Measurements from ENCODE around the gene CDH20.
"Not testable (repeated sequence)": the region's sequence is repeated elsewhere in the genome, so short reads cannot be mapped to it uniquely, and the experiment has no call there.

The CDH20 gene

DNA sequence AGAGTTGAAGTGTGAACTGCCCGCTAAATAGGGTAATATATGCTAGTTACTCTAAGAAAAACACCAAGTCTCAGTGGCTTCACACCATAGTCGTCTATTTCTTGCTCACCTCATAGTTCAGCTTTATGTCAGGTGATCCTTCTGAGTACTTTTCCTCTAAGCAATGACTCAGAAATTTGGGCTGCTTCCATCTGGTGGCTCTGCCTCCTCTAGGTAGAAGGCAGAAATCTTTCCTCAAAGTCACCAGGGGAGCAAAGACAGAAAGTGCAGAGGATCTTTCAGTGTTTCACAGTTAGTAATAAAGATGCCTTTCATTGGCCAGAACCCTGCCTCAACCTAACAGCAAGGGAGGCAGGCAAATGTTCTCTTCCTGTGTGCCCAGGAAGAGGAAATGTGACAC, 17.3 kb downstream of the CDH20 start:
- DNase-seq: no peak

GRCh38 chr18:61352059-61352458, 18.8 kb downstream of the CDH20 start:
- DNase-seq: no peak

- no peak for DNase-seq
Measured at GRCh38 chr18:61352611-61353010, 19.4 kb downstream of the CDH20 start.

GRCh38 chr18:61360404-61361383, 27.5 kb downstream of the CDH20 start:
- DNase-seq: no peak

DNA sequence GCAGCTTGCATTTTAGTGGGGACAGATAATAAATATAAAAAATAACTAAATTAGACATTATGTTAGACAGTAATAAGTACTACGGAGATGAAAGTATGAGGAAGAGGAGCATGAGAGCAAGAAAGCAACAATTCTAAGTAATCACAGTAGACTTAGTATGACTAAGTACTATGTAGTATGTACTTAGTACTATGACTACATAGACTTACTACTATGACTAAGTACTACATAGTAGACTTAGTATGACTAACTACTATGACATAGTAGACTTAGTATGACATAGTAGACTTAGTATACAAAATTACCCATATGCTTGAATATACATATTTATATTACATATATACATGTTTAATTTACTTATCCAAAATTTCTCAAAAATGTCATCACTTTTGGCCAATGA, 29.3 kb downstream of the CDH20 start:
- no peak for DNase-seq

DNA sequence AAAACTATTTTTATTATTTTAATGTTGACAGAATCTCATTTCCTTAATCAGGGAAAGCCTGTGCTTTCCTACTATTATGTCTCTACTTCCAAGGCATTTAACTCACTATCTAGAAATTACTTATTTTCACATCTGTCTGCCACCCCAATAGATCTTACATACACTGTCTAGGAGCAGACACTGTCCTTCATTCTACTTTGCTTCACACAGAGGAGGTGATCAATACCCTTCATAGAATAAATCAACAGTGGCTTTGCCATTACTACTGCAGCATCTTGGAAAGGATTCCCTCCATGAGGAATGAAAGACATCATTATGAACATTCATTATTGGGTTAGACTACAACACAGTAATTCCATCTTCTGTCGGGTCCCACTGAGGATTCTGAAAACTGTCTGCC, 31.7 kb downstream of the CDH20 start:
- DNase-seq: no peak

- no peak for DNase-seq
Measured at GRCh38 chr18:61368001-61368400, 34.8 kb downstream of the CDH20 start.

- DNase-seq: not testable (repeated sequence)
Measured at GRCh38 chr18:61369671-61370070, 36.4 kb downstream of the CDH20 start.

- no peak for DNase-seq
Measured at GRCh38 chr18:61371111-61371510, 37.9 kb downstream of the CDH20 start.

DNA sequence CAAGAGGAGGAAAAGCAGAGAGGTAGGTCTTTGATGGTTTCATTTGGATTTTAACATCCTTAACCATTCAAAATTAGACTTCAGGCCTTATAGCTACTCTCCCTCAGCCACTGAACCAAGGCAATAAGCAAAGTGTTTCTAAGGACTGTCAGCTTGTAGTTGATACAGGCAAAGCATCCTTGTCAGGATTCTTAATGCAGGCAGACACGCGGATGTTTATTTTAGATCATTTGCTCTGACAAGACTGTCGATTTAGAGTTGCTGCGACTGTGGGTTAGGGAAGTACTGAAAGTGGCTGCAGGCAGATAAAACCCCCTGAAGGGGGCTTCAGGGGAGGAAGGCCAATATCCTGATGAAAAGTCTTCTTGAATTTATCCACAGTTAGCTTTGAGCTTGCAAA, 46.6 kb downstream of the CDH20 start:
- no peak for DNase-seq

DNA sequence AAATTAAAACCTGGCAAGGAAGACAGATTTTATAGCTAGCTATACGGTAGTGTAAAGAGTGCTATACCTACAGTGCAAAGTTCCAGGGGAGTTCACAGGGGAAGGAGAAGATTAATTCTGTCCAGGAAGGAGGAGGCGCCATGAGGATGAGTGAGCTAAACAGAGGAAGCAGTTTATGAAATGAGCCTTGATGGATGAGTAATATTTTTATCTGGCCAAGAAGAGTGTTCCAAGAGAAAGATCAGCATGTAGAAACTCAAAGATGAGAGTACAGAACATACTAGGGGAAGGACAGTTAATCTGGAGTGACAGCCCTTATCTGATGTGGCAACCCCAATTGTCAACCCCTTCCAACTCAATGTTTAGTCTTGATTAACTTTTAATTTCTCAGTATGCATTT, 54.8 kb downstream of the CDH20 start:
- no peak for DNase-seq

GRCh38 chr18:61394983-61395382, 61.8 kb downstream of the CDH20 start:
- no peak for DNase-seq

- no peak for DNase-seq
Measured at GRCh38 chr18:61397222-61397621, 64.0 kb downstream of the CDH20 start.

GRCh38 chr18:61398961-61399705, 65.9 kb downstream of the CDH20 start:
- DNase-seq: no peak

DNA sequence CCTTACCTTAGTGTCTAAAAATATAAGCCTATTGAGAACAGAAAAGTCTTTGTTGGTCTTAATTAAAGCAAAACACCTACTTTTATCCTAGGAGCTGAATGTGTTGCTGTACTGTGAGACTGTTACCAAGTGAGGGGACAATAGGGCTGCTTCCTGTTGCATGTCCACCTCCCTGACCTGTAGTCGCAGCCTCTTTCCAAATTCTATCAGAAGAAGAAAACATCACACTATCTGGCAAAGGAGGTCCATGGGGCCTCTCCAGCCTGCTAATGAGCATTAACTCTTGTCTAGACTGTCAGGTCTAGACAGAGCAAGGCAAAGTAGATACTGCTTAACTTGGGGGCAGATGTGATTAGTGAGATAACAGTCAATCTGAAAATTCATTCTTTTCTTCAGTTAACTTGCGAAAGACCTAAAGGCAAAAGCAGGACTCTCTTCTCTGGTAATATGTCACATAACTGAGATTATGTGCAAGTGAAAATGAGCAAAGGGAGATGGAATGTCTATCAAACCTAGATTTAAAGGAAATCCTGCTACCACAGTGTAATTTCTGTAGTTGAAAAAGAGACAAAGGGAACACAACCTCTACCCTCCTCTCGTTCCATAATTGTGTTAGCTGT, 66.9 kb downstream of the CDH20 start:
- no peak for DNase-seq

DNA sequence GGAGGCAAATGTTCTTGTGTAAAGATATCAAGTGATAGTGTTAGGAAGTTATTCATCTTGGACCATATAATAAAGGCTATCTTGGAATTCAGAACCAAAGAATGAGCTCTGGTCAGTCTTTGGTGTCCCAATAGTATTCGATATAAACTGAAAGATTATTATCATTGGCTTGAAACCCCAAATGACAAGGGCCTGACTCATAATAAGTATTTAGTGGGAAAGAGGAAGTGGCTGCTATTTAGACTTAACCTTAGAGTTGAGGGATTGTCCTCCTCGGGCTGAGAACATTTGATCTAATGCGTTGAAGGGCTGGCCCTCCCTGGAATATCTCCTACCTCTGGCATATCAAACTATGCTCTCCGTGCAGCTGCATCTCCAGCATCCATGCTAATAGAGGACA, 67.5 kb downstream of the CDH20 start:
- no peak for DNase-seq

DNA sequence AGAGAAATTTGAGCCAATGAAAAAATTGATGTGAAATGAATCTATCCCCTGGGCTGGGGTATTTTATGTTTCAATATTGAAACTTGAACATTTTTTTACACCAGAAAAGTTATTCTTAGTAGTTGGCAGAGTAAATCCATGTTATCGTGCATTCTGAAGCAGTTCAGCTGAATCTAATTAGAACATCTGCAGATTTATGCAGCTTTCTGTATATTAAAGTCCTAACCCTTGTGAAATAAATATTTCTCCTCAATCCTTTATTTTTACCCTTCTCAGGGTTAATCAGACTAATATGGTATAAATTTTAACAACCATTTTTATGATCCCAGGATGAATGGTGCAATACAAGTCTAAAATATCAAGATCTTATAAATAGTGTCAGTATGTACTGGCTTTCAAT, 69.5 kb downstream of the CDH20 start:
- DNase-seq: no peak

GRCh38 chr18:61413396-61413795, 80.2 kb downstream of the CDH20 start:
- DNase-seq: no peak

GRCh38 chr18:61414086-61414485, 80.9 kb downstream of the CDH20 start:
- DNase-seq: no peak

GRCh38 chr18:61419763-61420162, 86.5 kb downstream of the CDH20 start:
- no peak for DNase-seq

GRCh38 chr18:61420218-61420885, 87.1 kb downstream of the CDH20 start:
- no peak for DNase-seq

- no peak for DNase-seq
Measured at GRCh38 chr18:61426492-61427053, 93.3 kb downstream of the CDH20 start.

GRCh38 chr18:61428266-61428665, 95.0 kb downstream of the CDH20 start:
- no peak for DNase-seq

Measured in NCI-H2081 treated with DMSO at 0.1 percent for 48 hours (cell line).